ENCODE measurements around the gene GUK1. TPM values are rescaled to one million over a fixed set of nuclear protein-coding genes. Genes with fewer than 3 reads are reported as not detected.
"Not testable (repeated sequence)": the region's sequence is repeated elsewhere in the genome, so short reads cannot be mapped to it uniquely, and the experiment has no call there.

GUK1 gene
- polyA plus RNA-seq, 1 donor from 2014 or later: 502 TPM

DNA sequence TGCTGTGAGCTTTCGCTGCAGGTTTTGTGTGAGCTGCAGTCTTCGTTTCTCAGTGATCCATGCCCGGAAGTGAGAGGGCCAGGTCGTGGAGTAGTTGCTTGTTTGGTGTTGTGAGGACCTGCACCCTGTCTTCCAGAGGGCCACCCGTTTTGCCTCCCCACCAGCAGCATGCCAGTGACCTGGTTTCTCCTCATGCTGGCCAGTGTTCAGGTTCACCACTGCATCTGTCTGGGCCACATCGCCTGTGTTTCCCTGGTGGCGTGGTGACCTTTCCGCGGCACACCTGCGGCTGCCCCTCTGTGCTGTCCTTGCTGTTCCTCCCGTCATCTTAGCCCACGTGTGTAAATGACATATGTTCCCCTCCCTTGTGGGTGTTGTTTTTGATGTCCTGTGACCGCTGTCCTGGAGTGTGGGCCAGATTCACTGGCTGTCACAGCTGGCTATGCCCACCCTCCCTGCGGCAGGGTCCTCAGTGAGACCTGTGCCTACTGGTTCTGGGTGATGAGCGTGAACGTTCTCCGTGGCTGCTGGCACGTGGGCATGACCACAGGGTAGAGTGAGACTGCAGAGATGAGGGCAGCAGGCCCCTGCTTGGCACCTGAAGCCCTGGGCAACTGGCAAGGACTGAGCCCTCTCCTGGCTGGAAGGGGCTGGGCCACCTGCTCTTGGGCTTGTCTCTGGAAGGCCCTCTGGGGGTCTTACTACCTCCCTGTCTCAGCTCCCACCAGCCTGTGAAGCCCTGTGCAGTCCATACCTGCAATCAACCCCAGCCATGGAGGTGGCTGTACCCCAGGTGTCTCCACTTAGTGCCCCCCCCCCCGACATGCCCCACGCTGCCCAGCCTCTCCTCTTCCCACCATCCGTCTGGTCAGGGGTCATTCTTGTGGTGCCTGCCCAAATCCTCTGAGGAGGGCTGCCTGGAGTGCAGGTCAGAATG lies 32.8 kb downstream of the GUK1 start:
- H3K27me3 ChIP-seq (ENCODE audit: insufficient read depth, low read depth, low read length): no peaks in the 10 kb centered on the region
- peaks cover 2% of the 10 kb centered on the region for H3K79me2 ChIP-seq (replicated peaks; ENCODE audit: insufficient read depth, low read length)
- H3K4me2 ChIP-seq (ENCODE audit: low read length): no peak overlapping the region
- H3K9me3 ChIP-seq (ENCODE audit: low read length): no peaks in the 10 kb centered on the region
- H3K36me3 ChIP-seq (ENCODE audit: insufficient read depth, low read length): no peaks in the 10 kb centered on the region
- no peaks in the 10 kb centered on the region for H3K9me2 ChIP-seq (ENCODE audit: insufficient read depth, low read length)
- TF ChIP-seq POLR2AphosphoS5 (IDR thresholded peaks at IDR 0.05) (no peak), EP300 (conservative IDR thresholded peaks at IDR 0.05; ENCODE audit: poor library complexity, severe bottlenecking) (no peak), EZH2 (IDR thresholded peaks at IDR 0.05; ENCODE audit: borderline replicate concordance, insufficient read depth, low read length, poor library complexity, severe bottlenecking) (no peak), TAF1 (IDR thresholded peaks at IDR 0.05; ENCODE audit: low read depth) (no peak), RAD21 (conservative IDR thresholded peaks at IDR 0.05) (no peak), SMC3 (conservative IDR thresholded peaks at IDR 0.05; ENCODE audit: poor library complexity) (no peak), MXI1 (conservative IDR thresholded peaks at IDR 0.05; ENCODE audit: poor library complexity, severe bottlenecking) (no peak)
- TF ChIP-seq, protein P1, sequence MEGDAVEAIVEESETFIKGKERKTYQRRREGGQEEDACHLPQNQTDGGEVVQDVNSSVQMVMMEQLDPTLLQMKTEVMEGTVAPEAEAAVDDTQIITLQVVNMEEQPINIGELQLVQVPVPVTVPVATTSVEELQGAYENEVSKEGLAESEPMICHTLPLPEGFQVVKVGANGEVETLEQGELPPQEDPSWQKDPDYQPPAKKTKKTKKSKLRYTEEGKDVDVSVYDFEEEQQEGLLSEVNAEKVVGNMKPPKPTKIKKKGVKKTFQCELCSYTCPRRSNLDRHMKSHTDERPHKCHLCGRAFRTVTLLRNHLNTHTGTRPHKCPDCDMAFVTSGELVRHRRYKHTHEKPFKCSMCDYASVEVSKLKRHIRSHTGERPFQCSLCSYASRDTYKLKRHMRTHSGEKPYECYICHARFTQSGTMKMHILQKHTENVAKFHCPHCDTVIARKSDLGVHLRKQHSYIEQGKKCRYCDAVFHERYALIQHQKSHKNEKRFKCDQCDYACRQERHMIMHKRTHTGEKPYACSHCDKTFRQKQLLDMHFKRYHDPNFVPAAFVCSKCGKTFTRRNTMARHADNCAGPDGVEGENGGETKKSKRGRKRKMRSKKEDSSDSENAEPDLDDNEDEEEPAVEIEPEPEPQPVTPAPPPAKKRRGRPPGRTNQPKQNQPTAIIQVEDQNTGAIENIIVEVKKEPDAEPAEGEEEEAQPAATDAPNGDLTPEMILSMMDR (IDR thresholded peaks at IDR 0.05; ENCODE audit: poor library complexity, severe bottlenecking): no peak
- TF ChIP-seq, protein P2, sequence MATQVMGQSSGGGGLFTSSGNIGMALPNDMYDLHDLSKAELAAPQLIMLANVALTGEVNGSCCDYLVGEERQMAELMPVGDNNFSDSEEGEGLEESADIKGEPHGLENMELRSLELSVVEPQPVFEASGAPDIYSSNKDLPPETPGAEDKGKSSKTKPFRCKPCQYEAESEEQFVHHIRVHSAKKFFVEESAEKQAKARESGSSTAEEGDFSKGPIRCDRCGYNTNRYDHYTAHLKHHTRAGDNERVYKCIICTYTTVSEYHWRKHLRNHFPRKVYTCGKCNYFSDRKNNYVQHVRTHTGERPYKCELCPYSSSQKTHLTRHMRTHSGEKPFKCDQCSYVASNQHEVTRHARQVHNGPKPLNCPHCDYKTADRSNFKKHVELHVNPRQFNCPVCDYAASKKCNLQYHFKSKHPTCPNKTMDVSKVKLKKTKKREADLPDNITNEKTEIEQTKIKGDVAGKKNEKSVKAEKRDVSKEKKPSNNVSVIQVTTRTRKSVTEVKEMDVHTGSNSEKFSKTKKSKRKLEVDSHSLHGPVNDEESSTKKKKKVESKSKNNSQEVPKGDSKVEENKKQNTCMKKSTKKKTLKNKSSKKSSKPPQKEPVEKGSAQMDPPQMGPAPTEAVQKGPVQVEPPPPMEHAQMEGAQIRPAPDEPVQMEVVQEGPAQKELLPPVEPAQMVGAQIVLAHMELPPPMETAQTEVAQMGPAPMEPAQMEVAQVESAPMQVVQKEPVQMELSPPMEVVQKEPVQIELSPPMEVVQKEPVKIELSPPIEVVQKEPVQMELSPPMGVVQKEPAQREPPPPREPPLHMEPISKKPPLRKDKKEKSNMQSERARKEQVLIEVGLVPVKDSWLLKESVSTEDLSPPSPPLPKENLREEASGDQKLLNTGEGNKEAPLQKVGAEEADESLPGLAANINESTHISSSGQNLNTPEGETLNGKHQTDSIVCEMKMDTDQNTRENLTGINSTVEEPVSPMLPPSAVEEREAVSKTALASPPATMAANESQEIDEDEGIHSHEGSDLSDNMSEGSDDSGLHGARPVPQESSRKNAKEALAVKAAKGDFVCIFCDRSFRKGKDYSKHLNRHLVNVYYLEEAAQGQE (IDR thresholded peaks at IDR 0.05; ENCODE audit: borderline replicate concordance): no peak
- H3K4me3 ChIP-seq (ENCODE audit: low read length): no peak overlapping the region
- no peak overlapping the region for H2AFZ ChIP-seq (ENCODE audit: low read depth, low read length)
- no peaks in the 10 kb centered on the region for H4K20me1 ChIP-seq (ENCODE audit: insufficient read depth)
- H3F3A ChIP-seq (ENCODE audit: insufficient read depth, low read length, poor library complexity, severe bottlenecking): no peaks in the 10 kb centered on the region
- no peak overlapping the region for H3K27ac ChIP-seq (ENCODE audit: low read length)
- H3K9ac ChIP-seq (ENCODE audit: low read length): no peak overlapping the region

DNA sequence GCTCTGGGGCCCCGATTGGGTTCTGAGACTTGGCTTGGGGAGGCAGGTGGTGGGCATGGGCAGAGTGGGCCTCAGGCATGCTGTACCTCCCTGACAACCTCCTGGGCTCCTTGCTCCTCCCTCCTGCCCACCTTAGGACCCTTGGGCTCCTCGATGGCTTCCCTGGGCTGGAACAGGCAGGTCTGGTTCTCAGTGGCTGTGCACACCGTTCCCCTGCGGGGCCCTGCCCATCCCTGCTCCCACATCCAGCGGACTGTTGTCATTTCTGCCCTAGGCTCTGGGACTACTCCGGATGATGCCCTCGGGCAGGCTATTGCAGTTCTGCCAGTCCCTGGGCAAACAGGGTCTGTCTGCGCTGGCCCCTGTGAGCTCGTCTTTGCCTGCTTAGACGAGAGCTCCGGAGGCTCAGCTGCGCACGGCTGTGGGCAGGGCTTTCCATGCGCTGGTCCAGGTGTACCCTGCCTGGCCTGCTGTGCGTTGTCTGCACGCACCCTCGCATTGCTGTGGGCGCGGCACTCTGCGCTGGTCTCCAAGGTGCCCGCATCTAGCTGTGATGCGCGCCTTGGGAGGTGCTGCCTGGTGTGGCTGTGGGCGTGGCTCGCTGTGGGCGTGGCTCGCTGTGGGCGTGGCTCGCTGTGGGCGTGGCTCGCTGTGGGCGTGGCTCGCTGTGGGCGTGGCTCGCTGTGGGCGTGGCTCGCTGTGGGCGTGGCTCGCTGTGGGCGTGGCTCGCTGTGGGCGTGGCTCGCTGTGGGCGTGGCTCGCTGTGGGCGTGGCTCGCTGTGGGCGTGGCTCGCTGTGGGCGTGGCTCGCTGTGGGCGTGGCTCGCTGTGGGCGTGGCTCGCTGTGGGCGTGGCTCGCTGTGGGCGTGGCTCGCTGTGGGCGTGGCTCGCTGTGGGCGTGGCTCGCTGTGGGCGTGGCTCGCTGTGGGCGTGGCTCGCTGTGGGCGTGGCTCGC lies 33.7 kb downstream of the GUK1 start:
- not testable (repeated sequence) for H3K27me3 ChIP-seq (ENCODE audit: insufficient read depth, low read depth, low read length); H3K9ac ChIP-seq (ENCODE audit: low read length); H4K20me1 ChIP-seq (ENCODE audit: insufficient read depth); H3K9me2 ChIP-seq (ENCODE audit: insufficient read depth, low read length); H2AFZ ChIP-seq (ENCODE audit: low read depth, low read length); H3F3A ChIP-seq (ENCODE audit: insufficient read depth, low read length, poor library complexity, severe bottlenecking); H3K36me3 ChIP-seq (ENCODE audit: insufficient read depth, low read length); H3K9me3 ChIP-seq (ENCODE audit: low read length); H3K79me2 ChIP-seq (replicated peaks; ENCODE audit: insufficient read depth, low read length); H3K27ac ChIP-seq (ENCODE audit: low read length); H3K4me2 ChIP-seq (ENCODE audit: low read length); H3K4me3 ChIP-seq (ENCODE audit: low read length)
